Gastroesophageal sphincter (tissue), 2 donors: ENCODE results near the gene CFAP77.

Experiments
- EP300 ChIP-seq: sonication (generic); formaldehyde crosslinking; IDR thresholded peaks from one replicate; pipeline ENCODE4 v1.6.1; 2017; ENCODE audit warnings: antibody characterized with exemption, mild to moderate bottlenecking
- POLR2A ChIP-seq, 2 donors: fragments of 450-650 bp; IDR thresholded peaks; one replicate each; pipeline ENCODE4 v1.6.1; 2017; ENCODE audit warnings: antibody characterized with exemption in 2 of 2, mild to moderate bottlenecking in 2 of 2, moderate library complexity in 1 of 2

DNA sequence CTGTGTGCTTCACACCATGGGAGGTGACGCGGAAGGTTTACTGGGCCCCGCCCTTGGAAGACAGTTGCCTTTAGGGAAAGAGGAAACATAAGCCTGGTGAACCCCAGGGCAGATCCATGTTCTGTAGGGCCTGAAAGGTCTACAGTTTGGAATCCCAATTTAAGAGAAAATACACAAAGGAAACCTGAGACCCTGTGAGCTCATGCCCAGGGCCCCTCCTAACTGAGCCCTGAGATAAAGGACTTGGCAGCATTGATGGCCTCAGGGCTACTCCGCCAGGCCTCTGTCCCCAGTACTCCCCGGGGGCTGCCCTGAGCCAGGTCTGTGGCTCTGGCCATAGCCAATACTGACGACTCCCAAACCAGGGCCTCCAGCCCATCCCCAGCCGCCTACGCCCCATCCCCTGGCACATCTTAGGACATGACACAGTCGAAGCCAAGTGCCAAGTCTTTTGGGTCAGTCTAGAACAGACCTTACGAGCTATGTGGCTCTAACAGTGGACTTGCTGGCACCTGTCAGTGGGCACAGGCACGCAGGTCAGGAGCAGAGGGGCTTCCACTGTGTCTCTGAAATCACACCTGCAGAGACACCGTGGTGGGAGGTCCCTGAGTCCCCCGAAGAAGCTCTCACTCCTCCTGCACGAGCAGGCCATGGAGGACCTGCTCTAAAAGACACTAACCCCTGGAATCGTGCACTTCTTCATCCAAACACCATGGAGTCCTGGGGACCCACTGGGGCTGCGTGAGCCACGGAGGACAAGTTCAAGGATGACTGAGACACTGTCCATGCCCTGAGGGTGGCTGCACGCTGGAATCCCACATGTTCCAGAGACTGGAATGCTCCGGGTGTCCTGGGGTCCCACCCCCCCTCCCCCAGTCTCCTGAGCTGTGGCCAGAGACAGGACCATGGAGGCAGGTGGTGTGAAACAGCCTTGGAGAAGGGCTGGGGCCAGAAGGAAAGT lies 132.1 kb downstream of the CFAP77 start:
- TF ChIP-seq POLR2A (IDR thresholded peaks at IDR 0.05) (no peak), EP300 (no peak)
